CD14-positive monocyte (primary cell): ENCODE data around the gene GDI2. TPM values are rescaled to one million over a fixed set of nuclear protein-coding genes. Genes with fewer than 3 reads are reported as not detected.

Experiments
- DNase-seq, 3 donors: peaks; one replicate each; pipeline ENCODE4 v3.0.0-alpha.2; 2011 to 2022
- H2AFZ ChIP-seq: 2 replicates; pipeline ENCODE4 v1.6.0; 2012; ENCODE audit warnings: mild to moderate bottlenecking, low read depth, low read length, inconsistent platforms; ENCODE audit not compliant: insufficient read depth, poor library complexity, severe bottlenecking
- H3K27ac ChIP-seq, 2 donors: 1 replicate in 1 of 2; 2 replicates in 1 of 2; pipeline ENCODE4 v1.5.1; 2012 to 2013; ENCODE audit warnings: low read length in 2 of 2, control low read depth in 1 of 2, inconsistent platforms in 1 of 2, low read depth in 1 of 2, mild to moderate bottlenecking in 1 of 2
- H3K27me3 ChIP-seq, 2 donors: one replicate each; pipeline versions ENCODE4 v1.6.0 to v1.6.1; 2011 to 2013; ENCODE audit warnings: low read length in 2 of 2; ENCODE audit not compliant: control insufficient read depth in 2 of 2, insufficient read depth in 2 of 2
- H3K36me3 ChIP-seq, 2 donors: replicated peaks in 1 of 2; 1 replicate in 1 of 2; 2 replicates in 1 of 2; pipeline versions ENCODE4 v1.5.1 to v1.6.1; 2012 to 2013; ENCODE audit warnings: low read length in 2 of 2, control low read depth in 1 of 2, inconsistent platforms in 1 of 2, mild to moderate bottlenecking in 1 of 2; ENCODE audit not compliant: insufficient read depth in 2 of 2, control insufficient read depth in 1 of 2
- H3K4me1 ChIP-seq, 2 donors: 1 replicate in 1 of 2; 2 replicates in 1 of 2; pipeline versions ENCODE4 v1.5.1 to v1.6.1; 2012 to 2013; ENCODE audit warnings: low read length in 2 of 2, control low read depth in 1 of 2, inconsistent platforms in 1 of 2, mild to moderate bottlenecking in 1 of 2, moderate library complexity in 1 of 2; ENCODE audit not compliant: insufficient read depth in 2 of 2, control insufficient read depth in 1 of 2
- H3K4me2 ChIP-seq: replicated peaks from 2 replicates; pipeline ENCODE3; 2012; ENCODE audit warnings: low read length, moderate library complexity, mild to moderate bottlenecking; ENCODE audit not compliant: poor library complexity, severe bottlenecking; ENCODE audit errors: extremely low read depth
- H3K4me3 ChIP-seq, 3 experiments: fragments of 200-600 bp in 1 of 3; sonication (generic) in 1 of 3; replicated peaks in 1 of 3; 1 replicate in 2 of 3; 2 replicates in 1 of 3; pipeline ENCODE4 v1.5.1; 2011 to 2013; ENCODE audit warnings: low read length in 3 of 3, mild to moderate bottlenecking in 3 of 3, control low read depth in 2 of 3, low read depth in 2 of 3, inconsistent platforms in 1 of 3, moderate library complexity in 1 of 3
- H3K79me2 ChIP-seq: 2 replicates; pipeline ENCODE4 v1.6.0; 2012; ENCODE audit warnings: mild to moderate bottlenecking, control low read depth, inconsistent platforms, low read length, moderate library complexity; ENCODE audit not compliant: insufficient read depth
- H3K9ac ChIP-seq: 2 replicates; pipeline ENCODE4 v1.6.0; 2017; ENCODE audit warnings: low read length, mild to moderate bottlenecking; ENCODE audit not compliant: insufficient read depth, poor library complexity, severe bottlenecking
- H3K9me3 ChIP-seq, 2 donors: replicated peaks in 1 of 2; 1 replicate in 1 of 2; 2 replicates in 1 of 2; pipeline versions ENCODE4 v1.5.1 to v1.6.1; 2012 to 2013; ENCODE audit warnings: low read length in 2 of 2, control low read depth in 1 of 2; ENCODE audit not compliant: control insufficient read depth in 1 of 2, insufficient read depth in 1 of 2
- H4K20me1 ChIP-seq: 2 replicates; pipeline ENCODE4 v1.6.0; 2012; ENCODE audit warnings: mild to moderate bottlenecking, low read length, control low read depth, moderate library complexity; ENCODE audit not compliant: insufficient read depth
- H3K27ac Mint-ChIP-seq, 7 donors: one replicate each; pipeline ENCODE4 v1.8.0; 2020; ENCODE audit warnings: mild to moderate bottlenecking in 7 of 7, mixed read lengths in 7 of 7, moderate library complexity in 6 of 7, inconsistent platforms in 2 of 7
- H3K27me3 Mint-ChIP-seq, 3 donors: one replicate each; pipeline ENCODE4 v1.8.0; 2021 to 2022; ENCODE audit warnings: low read depth in 3 of 3, mild to moderate bottlenecking in 3 of 3, mixed read lengths in 3 of 3, moderate library complexity in 3 of 3, inconsistent platforms in 1 of 3
- H3K36me3 Mint-ChIP-seq, 2 donors: one replicate each; pipeline ENCODE4 v1.8.0; 2020; ENCODE audit warnings: mixed read lengths in 2 of 2, inconsistent platforms in 1 of 2, mild to moderate bottlenecking in 1 of 2
- H3K4me1 Mint-ChIP-seq: one replicate; pipeline ENCODE4 v1.8.0; 2020; ENCODE audit warnings: mild to moderate bottlenecking, mixed read lengths
- H3K4me3 Mint-ChIP-seq, 2 donors: one replicate each; pipeline ENCODE4 v1.8.0; 2020; ENCODE audit warnings: mild to moderate bottlenecking in 2 of 2, mixed read lengths in 2 of 2, moderate library complexity in 1 of 2
- H3K9me3 Mint-ChIP-seq, 7 donors: one replicate each; pipeline ENCODE4 v1.8.0; 2020 to 2022; ENCODE audit warnings: mixed read lengths in 7 of 7, mild to moderate bottlenecking in 6 of 7, moderate library complexity in 6 of 7, inconsistent platforms in 2 of 7
- WGBS: methylation state at CpG from one replicate; pipeline ENCODE4 v1.1.5; 2013; ENCODE audit warnings: missing lambda C conversion rate; ENCODE audit not compliant: insufficient coverage; 5-methylcytosine and 5-hydroxymethylcytosine counted together
- intact Hi-C, 2 donors: fragments of 100-400 bp; cut with micrococcal nuclease; formaldehyde crosslinking; loops; one replicate each; pipeline versions ENCODE4 v1.15.0 to v1.15.1; 2023
- polyA plus RNA-seq, 3 donors: library from polyadenylated mRNA; depleted of rRNA in 1 of 3; unstranded in 2 of 3; stranded (reverse) in 1 of 3; fragments of 300-500 nt in 2 of 3; fragments of >200 nt in 1 of 3; fragmentation: Illumina TruSeq in 2 of 3; gene quantifications; 1 replicate in 2 of 3; 2 replicates in 1 of 3; pipeline ENCODE4 v1.2.3, GENCODE V29; 2012 to 2021
- TF ChIP-seq, protein P1 (sequence below): fragments of 200-600 bp; IDR thresholded peaks from one replicate; pipeline ENCODE4 v1.8.0; 2022; ENCODE audit warnings: antibody characterized with exemption, mild to moderate bottlenecking

Gene GDI2
- polyA plus RNA-seq, 3 donors = 100 to 320 (median 316) TPM

DNA sequence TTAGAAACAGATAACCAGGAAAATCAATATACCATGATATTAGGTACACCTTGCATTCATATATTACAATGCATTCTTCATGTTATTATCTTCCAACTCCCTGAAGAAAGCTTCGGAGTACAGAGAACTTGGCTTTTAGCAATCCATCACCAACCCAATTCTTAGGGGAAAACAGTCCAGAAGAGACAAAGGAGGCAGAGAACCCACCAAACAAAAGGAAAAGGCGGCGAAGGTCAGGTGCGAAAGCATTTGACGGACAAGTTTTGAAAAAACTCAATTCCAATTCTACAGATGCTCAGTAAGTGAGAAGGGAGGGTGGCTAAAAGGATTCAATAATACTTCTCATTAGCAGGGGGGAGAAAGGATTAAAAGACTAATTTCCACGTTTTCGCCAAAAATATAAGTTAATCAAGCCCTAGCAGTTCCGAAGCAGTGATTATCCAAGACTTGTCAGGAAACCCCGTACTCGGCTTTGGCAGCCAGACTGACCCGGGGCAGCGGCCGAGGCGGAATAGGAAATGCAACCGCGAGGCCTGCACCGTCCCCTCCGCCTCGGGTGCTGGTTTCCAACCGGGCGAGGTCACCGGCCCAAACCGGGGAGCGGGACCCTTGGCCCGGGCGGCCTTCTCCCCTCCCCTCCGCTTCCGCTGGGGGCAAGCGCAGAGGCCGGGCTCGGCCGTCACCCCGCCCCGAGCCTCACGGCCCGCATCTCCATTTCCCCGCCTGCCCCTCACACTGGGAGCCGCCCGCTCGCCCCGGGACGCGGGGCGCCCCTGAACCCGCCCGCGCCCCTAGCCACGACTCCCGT, 747 bp downstream of the GDI2 start:
- H3K9ac ChIP-seq = peak overlapping the region; percentile 98
- intact Hi-C loops = loop anchor here (2.0 to 10.0 kb wide), 5 partner anchors 40 to 128 kb away; partner anchors contain the start of genes ANKRD16 (in 1 of the 2), FBH1 (in 1 of the 2) and TASOR2 (in 1 of the 2)
- no peaks in the 10 kb centered on the region for H3K27me3 ChIP-seq
- DNase-seq = peak; percentile 25 to 36 (median 32)
- no peaks in the 10 kb centered on the region for H3K9me3 ChIP-seq
- peak overlapping the region; percentile 83 for H3K4me2 ChIP-seq
- H3K27ac Mint-ChIP-seq = peak overlapping the region; percentile 32 to 96 (median 93)
- peak overlapping the region; percentile 81 to 93 for H3K4me3 Mint-ChIP-seq
- peaks cover 64% of the 10 kb centered on the region for H3K4me1 Mint-ChIP-seq
- peaks cover 46 to 62% of the 10 kb centered on the region in 2 donors for H3K4me1 ChIP-seq
- H3K27me3 Mint-ChIP-seq = peaks cover 0 to 2% (median 0%) of the 10 kb centered on the region in 3 donors
- WGBS = under 1% methylated on average over 45 of the region's 49 CpGs
- H3K4me3 ChIP-seq = peak overlapping the region; percentile 66 to 96 (median 89)
- peaks cover 0 to 11% of the 10 kb centered on the region in 2 donors for H3K36me3 ChIP-seq
- H3K27ac ChIP-seq = peak overlapping the region; percentile 88 to 97
- peaks cover 49% of the 10 kb centered on the region for H4K20me1 ChIP-seq
- H2AFZ ChIP-seq = peak overlapping the region; percentile 82
- peaks cover 0 to 15% of the 10 kb centered on the region in 2 donors for H3K36me3 Mint-ChIP-seq
- H3K79me2 ChIP-seq = peaks cover 73% of the 10 kb centered on the region
- no peaks in the 10 kb centered on the region for H3K9me3 Mint-ChIP-seq
- TF ChIP-seq, protein P1, sequence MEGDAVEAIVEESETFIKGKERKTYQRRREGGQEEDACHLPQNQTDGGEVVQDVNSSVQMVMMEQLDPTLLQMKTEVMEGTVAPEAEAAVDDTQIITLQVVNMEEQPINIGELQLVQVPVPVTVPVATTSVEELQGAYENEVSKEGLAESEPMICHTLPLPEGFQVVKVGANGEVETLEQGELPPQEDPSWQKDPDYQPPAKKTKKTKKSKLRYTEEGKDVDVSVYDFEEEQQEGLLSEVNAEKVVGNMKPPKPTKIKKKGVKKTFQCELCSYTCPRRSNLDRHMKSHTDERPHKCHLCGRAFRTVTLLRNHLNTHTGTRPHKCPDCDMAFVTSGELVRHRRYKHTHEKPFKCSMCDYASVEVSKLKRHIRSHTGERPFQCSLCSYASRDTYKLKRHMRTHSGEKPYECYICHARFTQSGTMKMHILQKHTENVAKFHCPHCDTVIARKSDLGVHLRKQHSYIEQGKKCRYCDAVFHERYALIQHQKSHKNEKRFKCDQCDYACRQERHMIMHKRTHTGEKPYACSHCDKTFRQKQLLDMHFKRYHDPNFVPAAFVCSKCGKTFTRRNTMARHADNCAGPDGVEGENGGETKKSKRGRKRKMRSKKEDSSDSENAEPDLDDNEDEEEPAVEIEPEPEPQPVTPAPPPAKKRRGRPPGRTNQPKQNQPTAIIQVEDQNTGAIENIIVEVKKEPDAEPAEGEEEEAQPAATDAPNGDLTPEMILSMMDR = no peak

- peaks cover 66% of the 10 kb centered on the region for H3K4me1 Mint-ChIP-seq
- H3K27ac Mint-ChIP-seq = peak overlapping the region in 5 of 7 donors; percentile 35 to 91 (median 81)
- peak overlapping the region; percentile 81 to 91 for H3K4me3 Mint-ChIP-seq
- H3K4me3 ChIP-seq = peak overlapping the region; percentile 66 to 96 (median 89)
- peak overlapping the region; percentile 39 for H3K9ac ChIP-seq
- H3K4me2 ChIP-seq = peak overlapping the region; percentile 83
- intact Hi-C loops = loop anchor here (5.0 to 10.0 kb wide), 4 partner anchors 41 to 127 kb away; partner anchors contain the start of genes ANKRD16 (in 1 of the 2) and TASOR2 (in 1 of the 2)
- H4K20me1 ChIP-seq = peaks cover 60% of the 10 kb centered on the region
- no peaks in the 10 kb centered on the region for H3K9me3 ChIP-seq
- H3K27ac ChIP-seq = peak overlapping the region in 1 of 2 donors; percentile 97
- no peak overlapping the region for H2AFZ ChIP-seq
- peaks cover 0 to 16% of the 10 kb centered on the region in 2 donors for H3K36me3 Mint-ChIP-seq
- H3K27me3 ChIP-seq = no peaks in the 10 kb centered on the region
- no CpG with 5 or more reads among the region's 6 CpGs for WGBS
- no peak for DNase-seq
- no peaks in the 10 kb centered on the region for H3K9me3 Mint-ChIP-seq
- TF ChIP-seq, protein P1 = no peak
- H3K36me3 ChIP-seq = peaks cover 0 to 11% of the 10 kb centered on the region in 2 donors
- H3K4me1 ChIP-seq = peaks cover 46 to 59% of the 10 kb centered on the region in 2 donors
- H3K79me2 ChIP-seq = peaks cover 84% of the 10 kb centered on the region
- H3K27me3 Mint-ChIP-seq = peaks cover 0 to 2% (median 0%) of the 10 kb centered on the region in 3 donors
Measured at GRCh38 chr10:5811387-5811821, 1.8 kb downstream of the GDI2 start.
